ENCODE results near the gene OPRM1. TPM values are rescaled to one million over a fixed set of nuclear protein-coding genes. Genes with fewer than 3 reads are reported as not detected.
"Not testable (repeated sequence)": the region's sequence is repeated elsewhere in the genome, so short reads cannot be mapped to it uniquely, and the experiment has no call there.

OPRM1 gene
- total RNA-seq, 1 donor from 2014 or later: not detected

- H4K20me1 ChIP-seq (ENCODE audit: low read depth): no peaks in the 10 kb centered on the region
- H3K9ac ChIP-seq: no peak overlapping the region
- no peaks in the 10 kb centered on the region for H3K9me3 ChIP-seq (ENCODE audit: low read depth)
- no peak for DNase-seq (ENCODE audit: low spot score)
- Mint-ChIP-seq H3K9me3 (peaks cover 4% of the 10 kb centered on the region), H3K4me1 (no peaks in the 10 kb centered on the region), H3K4me3 (no peak overlapping the region), H3K36me3 (no peaks in the 10 kb centered on the region), H3K27me3 (ENCODE audit: insufficient read depth, low read depth) (no peaks in the 10 kb centered on the region), H3K27ac (no peak overlapping the region)
- H3K4me2 ChIP-seq: no peak overlapping the region
- H3K79me2 ChIP-seq (ENCODE audit: low read depth): no peaks in the 10 kb centered on the region
- H3K27me3 ChIP-seq: no peaks in the 10 kb centered on the region
- no peaks in the 10 kb centered on the region for H3K4me1 ChIP-seq
- H3F3A ChIP-seq (ENCODE audit: low read depth): no peaks in the 10 kb centered on the region
- no peak for TF ChIP-seq CTCF (IDR thresholded peaks at IDR 0.05)
- TF ChIP-seq EZH2 (IDR thresholded peaks at IDR 0.05): no peak
- TF ChIP-seq EZH2phosphoT487 (IDR thresholded peaks at IDR 0.05): no peak
- no peak overlapping the region for H3K4me3 ChIP-seq
- no peaks in the 10 kb centered on the region for H3K36me3 ChIP-seq
- H3K27ac ChIP-seq: no peak overlapping the region
- H2AFZ ChIP-seq (replicated peaks): no peak overlapping the region
Measured at GRCh38 chr6:154187714-154188113, 148.7 kb downstream of the OPRM1 start.

- Histone ChIP-seq H3K4me3 (no peak overlapping the region), H2AFZ (replicated peaks) (no peak overlapping the region), H3K36me3 (no peaks in the 10 kb centered on the region), H4K20me1 (ENCODE audit: low read depth) (no peaks in the 10 kb centered on the region), H3K27ac (no peak overlapping the region), H3K4me2 (no peak overlapping the region), H3K9me3 (ENCODE audit: low read depth) (no peaks in the 10 kb centered on the region), H3K9ac (no peak overlapping the region), H3K4me1 (no peaks in the 10 kb centered on the region), H3K27me3 (no peaks in the 10 kb centered on the region), H3K79me2 (ENCODE audit: low read depth) (no peaks in the 10 kb centered on the region), H3F3A (ENCODE audit: low read depth) (no peaks in the 10 kb centered on the region)
- Mint-ChIP-seq H3K9me3 (peaks cover 2% of the 10 kb centered on the region), H3K36me3 (no peaks in the 10 kb centered on the region), H3K4me3 (no peak overlapping the region), H3K27ac (no peak overlapping the region), H3K27me3 (ENCODE audit: insufficient read depth, low read depth) (no peaks in the 10 kb centered on the region), H3K4me1 (peaks cover 18% of the 10 kb centered on the region)
- DNase-seq (ENCODE audit: low spot score): no peak
- no peak for TF ChIP-seq EZH2 (IDR thresholded peaks at IDR 0.05)
- no peak for TF ChIP-seq CTCF (IDR thresholded peaks at IDR 0.05)
- no peak for TF ChIP-seq EZH2phosphoT487 (IDR thresholded peaks at IDR 0.05)
Measured at GRCh38 chr6:154196333-154196885, 157.4 kb downstream of the OPRM1 start.

- H3K36me3 ChIP-seq: no peaks in the 10 kb centered on the region
- no peak overlapping the region for H2AFZ ChIP-seq (replicated peaks)
- Mint-ChIP-seq H3K4me1 (peaks cover 18% of the 10 kb centered on the region), H3K4me3 (no peak overlapping the region), H3K36me3 (no peaks in the 10 kb centered on the region), H3K27me3 (ENCODE audit: insufficient read depth, low read depth) (no peaks in the 10 kb centered on the region), H3K27ac (no peak overlapping the region), H3K9me3 (peaks cover 2% of the 10 kb centered on the region)
- H3K4me1 ChIP-seq: no peaks in the 10 kb centered on the region
- no peak for DNase-seq (ENCODE audit: low spot score)
- H3K9me3 ChIP-seq (ENCODE audit: low read depth): no peaks in the 10 kb centered on the region
- H3K79me2 ChIP-seq (ENCODE audit: low read depth): no peaks in the 10 kb centered on the region
- H3F3A ChIP-seq (ENCODE audit: low read depth): no peaks in the 10 kb centered on the region
- H3K4me2 ChIP-seq: no peak overlapping the region
- no peak overlapping the region for H3K4me3 ChIP-seq
- H3K27ac ChIP-seq: no peak overlapping the region
- H3K27me3 ChIP-seq: no peaks in the 10 kb centered on the region
- no peak overlapping the region for H3K9ac ChIP-seq
- TF ChIP-seq EZH2phosphoT487 (IDR thresholded peaks at IDR 0.05): no peak
- TF ChIP-seq EZH2 (IDR thresholded peaks at IDR 0.05): no peak
- TF ChIP-seq CTCF (IDR thresholded peaks at IDR 0.05): no peak
- H4K20me1 ChIP-seq (ENCODE audit: low read depth): no peaks in the 10 kb centered on the region
Measured at GRCh38 chr6:154197196-154197860, 158.3 kb downstream of the OPRM1 start.

GRCh38 chr6:154201688-154202087, 162.6 kb downstream of the OPRM1 start:
- not testable (repeated sequence) for H3K27ac ChIP-seq; H3K9ac ChIP-seq; H3K36me3 Mint-ChIP-seq; DNase-seq (ENCODE audit: low spot score); H3K36me3 ChIP-seq; H3F3A ChIP-seq (ENCODE audit: low read depth); H3K4me3 ChIP-seq; H3K4me3 Mint-ChIP-seq; H3K4me1 ChIP-seq; H3K79me2 ChIP-seq (ENCODE audit: low read depth); H3K27ac Mint-ChIP-seq; H3K9me3 Mint-ChIP-seq; H2AFZ ChIP-seq (replicated peaks); H3K4me2 ChIP-seq; H3K27me3 ChIP-seq; H3K9me3 ChIP-seq (ENCODE audit: low read depth); H3K27me3 Mint-ChIP-seq (ENCODE audit: insufficient read depth, low read depth); H4K20me1 ChIP-seq (ENCODE audit: low read depth)
- peaks cover 13% of the 10 kb centered on the region for H3K4me1 Mint-ChIP-seq
